K562 (cell line): ENCODE data around the gene DGCR6L. TPM values are rescaled to one million over a fixed set of nuclear protein-coding genes. Genes with fewer than 3 reads are reported as not detected.
"Not testable (repeated sequence)": the region's sequence is repeated elsewhere in the genome, so short reads cannot be mapped to it uniquely, and the experiment has no call there.

ENCODE experiments used
- ATAC-seq: fragments of 200-7000 bp; cut with Tn5 transposase; 3 replicates; pipeline ENCODE4 v1.9.1; 2020; ENCODE audit warnings: moderate library complexity
- BruUV-seq: library from RNA; stranded (reverse); fragments of 400-500 nt; replicated peaks from 2 replicates; lab custom pipeline; 2021; lab: Mats Ljungman, UMichigan
- CTCF ChIA-PET: fragments of 300-600 bp; formaldehyde crosslinking; extraction: SDS; loops from one replicate; lab custom pipeline; 2021; ENCODE audit warnings: low intra/inter-chr PET ratio; lab: Yijun Ruan, JAX
- POLR2A ChIA-PET: fragments of 300-600, 350-650 bp; sonication (Branson Sonifier 250); formaldehyde crosslinking; extraction: SDS; loops from one replicate; lab custom pipeline; 2021; ENCODE audit warnings: antibody characterized with exemption, inconsistent platforms; lab: Yijun Ruan, JAX
- DNase-seq, 4 experiments: peaks; one replicate each; pipeline versions ENCODE4 v3.0.0 to v3.0.0-alpha.2; 2011 to 2018; ENCODE audit warnings: low spot score in 3 of 4, mixed read lengths in 3 of 4; ENCODE audit errors: extremely low read depth in 1 of 4
- FAIRE-seq: peaks from 2 replicates; lab custom pipeline; 2011; peaks lifted over from hg19 to GRCh38; lab: Jason Lieb, UNC
- H2AFZ ChIP-seq: 2 replicates; pipeline ENCODE4 v1.6.0; 2011; ENCODE audit warnings: low read depth, low read length, control low read depth, inconsistent platforms
- H3K27ac ChIP-seq: fragments of 200-600 bp; 3 replicates; pipeline ENCODE4 v1.8.0; 2011; ENCODE audit warnings: low read depth, mild to moderate bottlenecking, control low read depth, inconsistent platforms, low read length, moderate library complexity, mixed read lengths; ENCODE audit errors: extremely low read depth
- H3K27me3 ChIP-seq, 2 experiments: fragments of 300-600 bp in 1 of 2; 2 replicates in 1 of 2; 3 replicates in 1 of 2; pipeline versions ENCODE4 v1.6.0 to v1.8.0; 2011; ENCODE audit warnings: inconsistent platforms in 2 of 2, low read length in 2 of 2, mild to moderate bottlenecking in 1 of 2, mixed read lengths in 1 of 2, moderate library complexity in 1 of 2; ENCODE audit not compliant: control insufficient read depth in 2 of 2, insufficient read depth in 2 of 2
- H3K36me3 ChIP-seq: fragments of 300-600 bp; 3 replicates; pipeline ENCODE4 v1.8.0; 2011; ENCODE audit warnings: mild to moderate bottlenecking, low read length, inconsistent platforms; ENCODE audit not compliant: control insufficient read depth, insufficient read depth
- H3K4me1 ChIP-seq, 2 experiments: fragments of 200-600 bp in 1 of 2; replicated peaks in 1 of 2; 2 replicates in 1 of 2; 3 replicates in 1 of 2; pipeline versions ENCODE4 v1.5.1 to v1.8.0; 2011; ENCODE audit warnings: inconsistent platforms in 2 of 2, low read length in 2 of 2, mild to moderate bottlenecking in 1 of 2, mixed read lengths in 1 of 2, moderate library complexity in 1 of 2; ENCODE audit not compliant: control insufficient read depth in 2 of 2, insufficient read depth in 2 of 2
- H3K4me2 ChIP-seq: 2 replicates; pipeline ENCODE4 v1.6.1; 2011; ENCODE audit warnings: low read length, control low read depth, inconsistent platforms, mixed read lengths; ENCODE audit not compliant: insufficient read depth
- H3K4me3 ChIP-seq: fragments of 200-600 bp; sonication (generic), shearing (Covaris generic); 2 replicates; pipeline ENCODE4 v1.5.1; 2016; ENCODE audit warnings: control low read depth, inconsistent platforms
- H3K79me2 ChIP-seq: fragments of 200-600 bp; 3 replicates; pipeline ENCODE4 v1.8.0; 2011; ENCODE audit warnings: low read length, inconsistent platforms; ENCODE audit not compliant: control insufficient read depth, insufficient read depth
- H3K9ac ChIP-seq, 2 experiments: 2 replicates each; pipeline versions ENCODE4 v1.6.0 to v1.6.1; 2011; ENCODE audit warnings: low read depth in 2 of 2, low read length in 2 of 2, control low read depth in 1 of 2, inconsistent platforms in 1 of 2, mild to moderate bottlenecking in 1 of 2, mixed read lengths in 1 of 2; ENCODE audit not compliant: insufficient read depth in 1 of 2
- H3K9me1 ChIP-seq: one replicate; pipeline ENCODE4 v1.6.0; 2011; ENCODE audit warnings: inconsistent platforms, mild to moderate bottlenecking, low read length, moderate library complexity; ENCODE audit not compliant: control insufficient read depth, insufficient read depth
- H3K9me3 ChIP-seq: replicated peaks from 2 replicates; pipeline ENCODE4 v1.5.1; 2011; ENCODE audit warnings: low read depth, low read length, inconsistent platforms; ENCODE audit not compliant: control insufficient read depth, insufficient read depth
- H4K20me1 ChIP-seq: replicated peaks from 2 replicates; pipeline ENCODE4 v1.6.1; 2011; ENCODE audit warnings: low read length, inconsistent platforms, mixed read lengths; ENCODE audit not compliant: control insufficient read depth, insufficient read depth
- ZNF121 ChIP-seq: sonication (generic); formaldehyde crosslinking; conservative IDR thresholded peaks from 2 replicates; pipeline ENCODE4 v1.8.0; 2022; ENCODE audit warnings: missing genetic modification reagents
- WGBS: fragments of 100-300 bp; shearing (Covaris generic); methylation state at CpG from one replicate; pipeline ENCODE4 v1.1.6; 2016; ENCODE audit warnings: low coverage, mixed read lengths; ENCODE audit not compliant: insufficient coverage; ENCODE audit errors: missing lambda C conversion rate; 5-methylcytosine and 5-hydroxymethylcytosine counted together
- in situ Hi-C: fragments of 300-500 bp; cut with MboI; formaldehyde crosslinking; loops from 4 replicates; pipeline ENCODE4 v1.15.0; 2018; ENCODE audit warnings: inconsistent platforms, mixed read lengths
- intact Hi-C: fragments of 100-400 bp; cut with micrococcal nuclease; formaldehyde crosslinking; loops from 2 replicates; pipeline ENCODE4 v1.14.2; 2022
- polyA plus RNA-seq, 8 experiments: library from polyadenylated mRNA; depleted of rRNA in 4 of 8; stranded (reverse) in 5 of 8; unstranded in 3 of 8; fragments of >200 nt; fragmentation: Nextera tagmentation in 2 of 8; fragmentation: Illumina TruSeq in 1 of 8; extraction: Ambion mirVana in 2 of 8; extraction: Trizol in 1 of 8; gene quantifications; 2 replicates each; pipeline versions ENCODE4 v1.2.1 to v1.2.3, GENCODE V29; 2011 to 2014; ENCODE audit warnings: inconsistent platforms in 1 of 8, missing spikeins in 1 of 8
- total RNA-seq, 7 experiments: library from RNA; depleted of rRNA in 6 of 7; stranded (reverse); fragments of >200 nt in 6 of 7; fragmentation: Illumina TruSeq in 2 of 7; extraction: Trizol in 2 of 7; gene quantifications; 2 replicates each; pipeline versions ENCODE4 v1.2.1 to v1.2.3, GENCODE V29; 2011 to 2021; ENCODE audit warnings: low replicate concordance in 1 of 7
- TF ChIP-seq, protein P1 (sequence below): fragments of 250-450 bp; sonication (Bioruptor Pico); IDR thresholded peaks from 2 replicates; pipeline ENCODE4 v1.5.0; 2020; ENCODE audit warnings: mild to moderate bottlenecking

Gene DGCR6L
- total and polyA plus RNA-seq, 9 of the 15 experiments (the other 6 are each of a cell fraction or from before 2014, with no cell fraction given): 3.6 to 151 (median 51.0) TPM

DNA sequence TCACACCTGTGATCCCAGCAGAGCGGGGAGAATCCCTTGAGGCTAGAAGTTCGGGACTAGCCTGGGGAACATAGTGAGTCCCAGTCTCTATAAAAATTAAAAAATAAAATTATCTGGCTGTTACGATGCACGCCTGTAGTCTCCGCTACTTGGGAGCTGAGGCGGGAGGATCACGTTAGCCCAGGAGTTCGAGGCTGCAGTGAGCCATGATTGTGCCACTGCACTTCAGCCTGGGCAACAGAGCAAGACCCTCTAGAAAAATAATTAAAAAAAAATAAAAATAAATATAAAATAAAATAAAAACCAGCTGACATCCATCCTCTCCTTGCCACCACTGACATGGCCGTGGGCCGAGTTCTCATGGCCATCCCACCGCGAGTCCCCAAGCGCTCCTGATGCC is 44.0 kb downstream of the DGCR6L start:
- WGBS: 8% methylated on average over 13 of the region's 13 CpGs
- Histone ChIP-seq H3K79me2 (no peaks in the 10 kb centered on the region), H3K27me3 (peaks cover 49 to 87% of the 10 kb centered on the region in 2 experiments; a peak in 4 of 5 replicates), H4K20me1 (peaks cover 19% of the 10 kb centered on the region; the same call in 1 of the 2 replicates), H3K9me1 (no peaks in the 10 kb centered on the region), H3K9ac (peak overlapping the region in 1 of 2 experiments; percentile 62; a peak in 2 of 4 replicates), H3K4me1 (peaks cover 0 to 35% of the 10 kb centered on the region in 2 experiments; a peak in 3 of 5 replicates)
- FAIRE-seq (no peak), DNase-seq (no peak)
- CTCF ChIA-PET: no interaction called here
- BruUV-seq: no TSS peak
- peak; percentile 86 for TF ChIP-seq ZNF121 (CRISPR knock-in tag)
- TF ChIP-seq, protein P1, sequence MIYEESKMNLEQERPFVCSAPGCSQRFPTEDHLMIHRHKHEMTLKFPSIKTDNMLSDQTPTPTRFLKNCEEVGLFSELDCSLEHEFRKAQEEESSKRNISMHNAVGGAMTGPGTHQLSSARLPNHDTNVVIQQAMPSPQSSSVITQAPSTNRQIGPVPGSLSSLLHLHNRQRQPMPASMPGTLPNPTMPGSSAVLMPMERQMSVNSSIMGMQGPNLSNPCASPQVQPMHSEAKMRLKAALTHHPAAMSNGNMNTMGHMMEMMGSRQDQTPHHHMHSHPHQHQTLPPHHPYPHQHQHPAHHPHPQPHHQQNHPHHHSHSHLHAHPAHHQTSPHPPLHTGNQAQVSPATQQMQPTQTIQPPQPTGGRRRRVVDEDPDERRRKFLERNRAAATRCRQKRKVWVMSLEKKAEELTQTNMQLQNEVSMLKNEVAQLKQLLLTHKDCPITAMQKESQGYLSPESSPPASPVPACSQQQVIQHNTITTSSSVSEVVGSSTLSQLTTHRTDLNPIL (CRISPR knock-in tag): no peak
- TF ChIP-seq, all 486 proteins: peak for 1
- no peak for ATAC-seq
- no peak overlapping the region for H3K4me2 ChIP-seq
- no peaks in the 10 kb centered on the region for H3K9me3 ChIP-seq
- intact Hi-C loops (no loop called here), in situ Hi-C loops (no loop called here)
- no peak overlapping the region for H2AFZ ChIP-seq
- H3K27ac ChIP-seq: no peak overlapping the region
- no peaks in the 10 kb centered on the region for H3K36me3 ChIP-seq
- POLR2A ChIA-PET: interaction anchor here (1.2 to 1.4 kb wide), 2 partner anchors 8 to 11 kb away, joined by 3 read pairs; no protein-coding TSS in a partner anchor
- no peak overlapping the region for H3K4me3 ChIP-seq

DNA sequence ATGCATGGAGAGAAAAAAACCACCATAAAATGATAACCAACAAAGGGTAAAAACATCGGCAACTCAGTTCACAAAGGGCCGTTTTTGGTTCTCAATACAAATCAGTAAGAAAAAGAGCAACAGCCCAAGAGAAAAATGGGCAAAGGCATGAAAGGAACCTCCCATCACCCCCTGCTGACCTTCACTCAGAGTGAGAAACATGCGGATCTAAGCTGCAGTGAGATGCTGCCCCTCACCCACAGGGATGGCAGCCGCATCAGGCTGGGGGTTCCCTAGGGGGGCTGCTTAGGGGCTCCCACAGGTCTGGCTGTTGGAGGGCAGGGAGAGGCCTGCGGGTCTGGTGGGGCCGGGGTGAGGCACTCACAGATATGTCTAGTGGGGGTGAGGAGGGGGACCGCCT is 44.5 kb downstream of the DGCR6L start:
- H3K9me1 ChIP-seq, H2AFZ ChIP-seq, H3K4me2 ChIP-seq, H3K27ac ChIP-seq, intact Hi-C loops, H3K9me3 ChIP-seq, H3K79me2 ChIP-seq, in situ Hi-C loops, H3K36me3 ChIP-seq, CTCF ChIA-PET, DNase-seq, ATAC-seq, H3K4me3 ChIP-seq, H3K9ac ChIP-seq, FAIRE-seq, BruUV-seq: not testable (repeated sequence)
- WGBS: 9% methylated on average over 5 of the region's 7 CpGs
- POLR2A ChIA-PET: interaction anchor here (1.2 kb wide), 1 partner anchor 9 kb away, joined by 3 read pairs; no protein-coding TSS in a partner anchor
- Histone ChIP-seq H4K20me1 (peaks cover 22% of the 10 kb centered on the region), H3K4me1 (peaks cover 0 to 37% of the 10 kb centered on the region in 2 experiments; a peak in 3 of 5 replicates), H3K27me3 (peaks cover 47 to 85% of the 10 kb centered on the region in 2 experiments; a peak in 4 of 5 replicates)

DNA sequence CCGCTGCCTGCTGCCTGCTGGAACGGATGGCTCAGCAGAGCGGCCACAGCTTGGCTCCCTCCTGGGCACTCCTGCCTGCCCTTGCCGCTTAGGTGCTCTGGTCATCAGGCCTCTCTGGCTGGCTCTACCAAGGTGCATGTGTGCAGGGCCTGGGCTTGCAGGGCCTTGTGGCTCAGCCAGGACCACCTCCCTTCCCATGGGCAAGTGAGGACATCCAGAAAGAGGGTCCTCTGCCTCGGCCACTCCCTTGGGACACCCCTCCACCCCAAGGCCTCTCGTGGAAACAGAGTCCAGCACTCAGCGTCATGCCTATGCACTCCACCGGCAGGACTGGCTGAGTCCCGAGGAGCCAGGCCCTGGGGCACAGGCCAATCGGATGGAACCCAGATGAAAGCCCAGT is 45.5 kb downstream of the DGCR6L start:
- H3K27ac ChIP-seq, intact Hi-C loops, H3K9me3 ChIP-seq, FAIRE-seq, H2AFZ ChIP-seq, in situ Hi-C loops, H3K79me2 ChIP-seq, H3K4me3 ChIP-seq, H3K9me1 ChIP-seq, BruUV-seq, ATAC-seq, H3K4me2 ChIP-seq, H3K36me3 ChIP-seq, DNase-seq, CTCF ChIA-PET, POLR2A ChIA-PET: not testable (repeated sequence)
- Histone ChIP-seq H3K4me1 (peaks cover 0 to 39% of the 10 kb centered on the region in 2 experiments; a peak in 3 of 5 replicates), H3K27me3 (peaks cover 40 to 81% of the 10 kb centered on the region in 2 experiments; a peak in 4 of 5 replicates), H3K9ac (peak overlapping the region in 1 of 2 experiments; percentile 37; a peak in 1 of 4 replicates), H4K20me1 (peaks cover 31% of the 10 kb centered on the region)
- 6% methylated on average over 8 of the region's 10 CpGs for WGBS
